ENCODE measurements around the gene PARD6A.
"Not testable (repeated sequence)": the region's sequence is repeated elsewhere in the genome, so short reads cannot be mapped to it uniquely, and the experiment has no call there.

PARD6A gene

GRCh38 chr16:67667817-67668494 is 7.2 kb downstream of the PARD6A start:
- DNase-seq, result peak; percentile 92

- no peak for DNase-seq
Measured at GRCh38 chr16:67668495-67669157, 7.9 kb downstream of the PARD6A start.

GRCh38 chr16:67669499-67670101 is 8.8 kb downstream of the PARD6A start:
- DNase-seq, result no peak

- DNase-seq, result no peak
Measured at GRCh38 chr16:67672306-67672705, 11.5 kb downstream of the PARD6A start.

GRCh38 chr16:67672739-67673662 is 12.2 kb downstream of the PARD6A start:
- peak; percentile 79 for DNase-seq

GRCh38 chr16:67673712-67674580 is 13.2 kb downstream of the PARD6A start:
- no peak for DNase-seq

- no peak for DNase-seq
Measured at GRCh38 chr16:67674851-67675578, 14.3 kb downstream of the PARD6A start.

GRCh38 chr16:67675579-67675935 is 14.8 kb downstream of the PARD6A start:
- DNase-seq, result no peak

- no peak for DNase-seq
Measured at GRCh38 chr16:67675999-67676398, 15.2 kb downstream of the PARD6A start.

- DNase-seq, result no peak
Measured at GRCh38 chr16:67676516-67676915, 15.8 kb downstream of the PARD6A start.

GRCh38 chr16:67676939-67677338 is 16.2 kb downstream of the PARD6A start:
- no peak for DNase-seq

- no peak for DNase-seq
Measured at GRCh38 chr16:67677712-67678111, 17.0 kb downstream of the PARD6A start.

- no peak for DNase-seq
Measured at GRCh38 chr16:67678354-67679023, 17.7 kb downstream of the PARD6A start.

- DNase-seq, result no peak
Measured at GRCh38 chr16:67679935-67680897, 19.5 kb downstream of the PARD6A start.

- no peak for DNase-seq
Measured at GRCh38 chr16:67683767-67684166, 23.0 kb downstream of the PARD6A start.

- no peak for DNase-seq
Measured at GRCh38 chr16:67685388-67686112, 24.8 kb downstream of the PARD6A start.

- DNase-seq, result not testable (repeated sequence)
Measured at GRCh38 chr16:67693517-67694285, 32.9 kb downstream of the PARD6A start.

GRCh38 chr16:67694611-67695010 is 33.9 kb downstream of the PARD6A start:
- no peak for DNase-seq

All from activated effector memory CD4-positive, alpha-beta T cell treated with anti-CD3 and anti-CD28 coated beads, Interleukin-2, amount 50 U/mL, for 16 hours (primary cell).